KMS-11 (cell line): ENCODE measurements around the gene TRPM4.

Experiments used
- H2AFZ ChIP-seq: fragments of 200-600 bp; sonication (generic); 2 replicates; pipeline ENCODE4 v1.6.1; 2016; ENCODE audit warnings: antibody characterized with exemption, mixed run types, low read depth
- H3K27ac ChIP-seq: fragments of 200-600 bp; sonication (generic); 2 replicates; pipeline ENCODE4 v1.6.1; 2016; ENCODE audit warnings: mild to moderate bottlenecking, mixed run types
- H3K27me3 ChIP-seq: fragments of 200-600 bp; sonication (generic); 2 replicates; pipeline ENCODE4 v1.6.1; 2017; ENCODE audit warnings: mild to moderate bottlenecking, low read depth, mixed run types, moderate library complexity; ENCODE audit not compliant: insufficient read depth
- H3K36me3 ChIP-seq: fragments of 200-600 bp; sonication (generic); 2 replicates; pipeline ENCODE4 v1.6.1; 2017; ENCODE audit warnings: mild to moderate bottlenecking, mixed run types; ENCODE audit not compliant: insufficient read depth
- H3K4me1 ChIP-seq: fragments of 200-600 bp; sonication (generic); 2 replicates; pipeline ENCODE4 v1.6.1; 2016; ENCODE audit warnings: mild to moderate bottlenecking, low read depth, mixed run types; ENCODE audit not compliant: poor library complexity, severe bottlenecking
- H3K4me2 ChIP-seq: fragments of 200-600 bp; sonication (generic); 2 replicates; pipeline ENCODE4 v1.7.0; 2016; ENCODE audit warnings: mild to moderate bottlenecking, mixed run types
- H3K4me3 ChIP-seq: fragments of 200-600 bp; sonication (generic); IDR thresholded peaks from 2 replicates; pipeline ENCODE4 v1.6.1; 2017; ENCODE audit warnings: low read depth, low read length, mixed read lengths; ENCODE audit not compliant: insufficient read depth
- H3K79me2 ChIP-seq: fragments of 200-600 bp; sonication (generic); 2 replicates; pipeline ENCODE4 v1.6.1; 2016; ENCODE audit warnings: low read depth, mixed run types; ENCODE audit not compliant: insufficient read depth
- H3K9ac ChIP-seq: fragments of 200-600 bp; sonication (generic); 2 replicates; pipeline ENCODE4 v1.6.1; 2016; ENCODE audit warnings: mild to moderate bottlenecking, mixed run types
- H4K20me1 ChIP-seq: fragments of 200-600 bp; sonication (generic); 2 replicates; pipeline ENCODE4 v1.6.1; 2016; ENCODE audit warnings: mild to moderate bottlenecking, mixed run types; ENCODE audit not compliant: insufficient read depth
- CTCF ChIP-seq: fragments of 200-600 bp; sonication (generic); conservative IDR thresholded peaks from 2 replicates; pipeline ENCODE4 v1.6.1; 2017; ENCODE audit warnings: low read depth, mild to moderate bottlenecking, antibody characterized with exemption, low read length, moderate library complexity, mixed read lengths

TRPM4 gene

GRCh38 chr19:49186108-49186507 lies 28.5 kb downstream of the TRPM4 start:
- Histone ChIP-seq H3K27me3 (peaks cover 74% of the 10 kb centered on the region), H4K20me1 (no peaks in the 10 kb centered on the region), H3K79me2 (no peaks in the 10 kb centered on the region), H3K4me1 (no peaks in the 10 kb centered on the region), H3K9ac (no peak overlapping the region), H2AFZ (no peak overlapping the region), H3K4me2 (no peak overlapping the region), H3K27ac (no peak overlapping the region), H3K4me3 (no peak overlapping the region), H3K36me3 (no peaks in the 10 kb centered on the region)
- no peak for TF ChIP-seq CTCF

- Histone ChIP-seq H3K27ac (no peak overlapping the region), H2AFZ (no peak overlapping the region), H3K4me2 (no peak overlapping the region), H4K20me1 (no peaks in the 10 kb centered on the region), H3K27me3 (peaks cover 71% of the 10 kb centered on the region), H3K36me3 (no peaks in the 10 kb centered on the region), H3K79me2 (no peaks in the 10 kb centered on the region), H3K9ac (no peak overlapping the region), H3K4me1 (no peaks in the 10 kb centered on the region), H3K4me3 (no peak overlapping the region)
- no peak for TF ChIP-seq CTCF
Observed at GRCh38 chr19:49188626-49189200, 31.1 kb downstream of the TRPM4 start.

DNA sequence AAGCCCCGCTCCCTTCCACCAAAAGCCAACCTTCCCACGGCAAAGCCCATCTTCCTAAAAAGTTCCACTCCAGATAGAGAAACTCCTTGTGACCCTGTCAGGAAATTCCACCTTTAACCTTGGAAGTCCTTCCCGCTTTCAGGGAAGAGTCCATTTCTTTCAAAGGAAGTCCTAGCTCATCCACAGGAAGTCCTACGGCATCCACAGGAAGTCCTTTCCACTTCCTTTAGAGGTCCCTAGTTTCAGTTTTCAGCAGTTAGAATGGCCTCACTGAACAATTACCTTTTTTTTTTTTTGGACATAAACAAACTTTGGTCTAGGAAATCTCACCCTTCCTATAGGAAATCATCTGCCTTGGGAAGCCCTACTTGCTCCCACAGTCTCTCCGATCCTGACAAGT lies 31.7 kb downstream of the TRPM4 start:
- no peak overlapping the region for H3K9ac ChIP-seq
- peaks cover 76% of the 10 kb centered on the region for H3K27me3 ChIP-seq
- no peak overlapping the region for H3K4me2 ChIP-seq
- no peak overlapping the region for H3K27ac ChIP-seq
- H2AFZ ChIP-seq, result no peak overlapping the region
- no peaks in the 10 kb centered on the region for H3K36me3 ChIP-seq
- no peaks in the 10 kb centered on the region for H4K20me1 ChIP-seq
- H3K79me2 ChIP-seq, result no peaks in the 10 kb centered on the region
- no peak overlapping the region for H3K4me3 ChIP-seq
- H3K4me1 ChIP-seq, result no peaks in the 10 kb centered on the region
- no peak for TF ChIP-seq CTCF

DNA sequence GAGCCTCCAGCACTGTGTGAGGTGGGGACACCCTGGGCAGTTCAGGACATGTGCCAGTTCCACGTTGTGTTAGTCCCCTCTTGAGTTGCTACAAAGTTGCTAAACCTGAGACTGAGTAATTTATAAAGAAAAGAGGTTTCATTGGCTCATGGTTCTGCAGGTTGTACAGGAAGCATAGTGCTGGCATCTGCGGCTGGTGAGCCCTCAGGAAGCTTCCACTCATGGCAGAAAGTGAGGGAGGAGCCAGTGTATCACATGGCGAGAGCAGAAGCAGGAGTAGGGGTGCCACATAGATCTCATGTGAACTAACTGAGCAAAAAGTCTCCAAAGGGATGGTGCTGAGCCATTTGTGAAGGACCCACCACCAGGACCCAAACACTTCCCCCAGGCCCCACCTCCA lies 33.2 kb downstream of the TRPM4 start:
- no peak overlapping the region for H3K4me2 ChIP-seq
- H3K27ac ChIP-seq, result no peak overlapping the region
- H3K4me1 ChIP-seq, result no peaks in the 10 kb centered on the region
- TF ChIP-seq CTCF, result no peak
- H4K20me1 ChIP-seq, result no peaks in the 10 kb centered on the region
- H2AFZ ChIP-seq, result no peak overlapping the region
- peaks cover 76% of the 10 kb centered on the region for H3K27me3 ChIP-seq
- no peak overlapping the region for H3K4me3 ChIP-seq
- H3K9ac ChIP-seq, result no peak overlapping the region
- H3K79me2 ChIP-seq, result no peaks in the 10 kb centered on the region
- no peaks in the 10 kb centered on the region for H3K36me3 ChIP-seq
